IMR-90 (cell line): ENCODE measurements around the gene PPP1R9B. TPM values are rescaled to one million over a fixed set of nuclear protein-coding genes. Genes with fewer than 3 reads are reported as not detected.
A peak's percentile ranks its signal among the peaks of the same experiment; 100 is the strongest.

Source experiments
- ATAC-seq: fragments of 200-7000 bp; cut with Tn5 transposase; 2 replicates; pipeline ENCODE4 v1.9.1; 2020; ENCODE audit warnings: low read depth, mild to moderate bottlenecking, moderate library complexity
- BruUV-seq: library from RNA; stranded (reverse); fragments of 400-500 nt; replicated peaks from 2 replicates; lab custom pipeline; 2021; lab: Mats Ljungman, UMichigan
- CTCF ChIA-PET: fragments of 300-600 bp; formaldehyde crosslinking; extraction: SDS; loops from one replicate; lab custom pipeline; 2021; ENCODE audit warnings: antibody characterized with exemption; lab: Yijun Ruan, JAX
- POLR2A ChIA-PET: fragments of 300-600 bp; sonication (Branson Sonifier 250); formaldehyde crosslinking; loops from one replicate; lab custom pipeline; 2022; ENCODE audit warnings: antibody characterized with exemption; ENCODE audit not compliant: unreplicated experiment; lab: Charles Lee
- DNase-seq: peaks from one replicate; pipeline ENCODE4 v3.0.0; 2013
- H2AFZ ChIP-seq: replicated peaks from 2 replicates; pipeline ENCODE3; 2013; ENCODE audit warnings: low read length, mild to moderate bottlenecking; ENCODE audit not compliant: poor library complexity
- H2AK5ac ChIP-seq: 2 replicates; pipeline ENCODE4 v1.6.1; 2013; ENCODE audit warnings: low read depth, low read length, inconsistent platforms
- H2AK9ac ChIP-seq: replicated peaks from 2 replicates; pipeline ENCODE3; 2013; ENCODE audit warnings: mild to moderate bottlenecking, low read depth, low read length, moderate library complexity; ENCODE audit not compliant: poor library complexity
- H2BK120ac ChIP-seq: 2 replicates; pipeline ENCODE4 v1.6.1; 2013; ENCODE audit warnings: low read depth, low read length, inconsistent platforms
- H2BK15ac ChIP-seq: 3 replicates; pipeline ENCODE4 v1.6.1; 2013; ENCODE audit warnings: low read depth, low read length, inconsistent platforms
- H2BK20ac ChIP-seq: 2 replicates; pipeline ENCODE4 v1.6.1; 2013; ENCODE audit warnings: low read depth, mild to moderate bottlenecking, inconsistent platforms, low read length, moderate library complexity
- H2BK5ac ChIP-seq: 2 replicates; pipeline ENCODE4 v1.6.1; 2013; ENCODE audit warnings: mild to moderate bottlenecking, low read depth, low read length, inconsistent platforms; ENCODE audit not compliant: poor library complexity, severe bottlenecking
- H3K14ac ChIP-seq: replicated peaks from 2 replicates; pipeline ENCODE4 v1.6.1; 2013; ENCODE audit warnings: low read depth, low read length, inconsistent platforms
- H3K18ac ChIP-seq: 2 replicates; pipeline ENCODE4 v1.6.1; 2013; ENCODE audit warnings: low read depth, low read length, control low read depth
- H3K23ac ChIP-seq: 2 replicates; pipeline ENCODE4 v1.6.1; 2013; ENCODE audit warnings: low read depth, low read length, inconsistent platforms
- H3K27ac ChIP-seq: 2 replicates; pipeline ENCODE4 v1.5.1; 2013; ENCODE audit warnings: mild to moderate bottlenecking, control low read depth, low read length; ENCODE audit not compliant: insufficient read depth
- H3K27me3 ChIP-seq: 2 replicates; pipeline ENCODE4 v1.6.1; 2013; ENCODE audit warnings: low read length; ENCODE audit not compliant: control insufficient read depth, insufficient read depth
- H3K36me3 ChIP-seq: 2 replicates; pipeline ENCODE4 v1.6.1; 2013; ENCODE audit warnings: low read length, mixed read lengths; ENCODE audit not compliant: control insufficient read depth, insufficient read depth
- H3K4ac ChIP-seq: 2 replicates; pipeline ENCODE4 v1.6.1; 2013; ENCODE audit warnings: low read depth, low read length, inconsistent platforms
- H3K4me1 ChIP-seq: 2 replicates; pipeline ENCODE4 v1.6.1; 2013; ENCODE audit warnings: low read length, mixed read lengths; ENCODE audit not compliant: control insufficient read depth, insufficient read depth
- H3K4me2 ChIP-seq: 2 replicates; pipeline ENCODE4 v1.6.1; 2013; ENCODE audit warnings: low read depth, mild to moderate bottlenecking, control low read depth, low read length, moderate library complexity
- H3K4me3 ChIP-seq: 2 replicates; pipeline ENCODE4 v1.5.1; 2013; ENCODE audit warnings: low read depth, mild to moderate bottlenecking, control low read depth, low read length, moderate library complexity; ENCODE audit not compliant: insufficient read depth
- H3K56ac ChIP-seq: 2 replicates; pipeline ENCODE4 v1.6.1; 2013; ENCODE audit warnings: low read length, inconsistent platforms; ENCODE audit not compliant: insufficient read depth; ENCODE audit errors: extremely low read depth
- H3K79me1 ChIP-seq, 2 experiments: 2 replicates each; pipeline ENCODE4 v1.6.1; 2013; ENCODE audit warnings: low read length in 2 of 2, inconsistent platforms in 1 of 2, low read depth in 1 of 2
- H3K9ac ChIP-seq: 2 replicates; pipeline ENCODE4 v1.6.1; 2013; ENCODE audit warnings: low read depth, low read length, control low read depth
- H3K9me1 ChIP-seq: 2 replicates; pipeline ENCODE4 v1.6.1; 2013; ENCODE audit warnings: low read length, inconsistent platforms; ENCODE audit not compliant: insufficient read depth
- H3K9me3 ChIP-seq: 2 replicates; pipeline ENCODE4 v1.6.1; 2013; ENCODE audit warnings: low read length; ENCODE audit not compliant: control insufficient read depth, insufficient read depth
- H4K20me1 ChIP-seq: 2 replicates; pipeline ENCODE4 v1.6.1; 2013; ENCODE audit warnings: low read length, inconsistent platforms; ENCODE audit not compliant: insufficient read depth
- H4K5ac ChIP-seq: 2 replicates; pipeline ENCODE4 v1.6.1; 2013; ENCODE audit warnings: mild to moderate bottlenecking, low read depth, low read length, control low read depth
- H4K8ac ChIP-seq, 2 experiments: 2 replicates each; pipeline ENCODE4 v1.6.1; 2013; ENCODE audit warnings: low read depth in 2 of 2, low read length in 2 of 2, control low read depth in 1 of 2, inconsistent platforms in 1 of 2
- H4K91ac ChIP-seq: 2 replicates; pipeline ENCODE4 v1.6.1; 2013; ENCODE audit warnings: low read depth, low read length, inconsistent platforms; ENCODE audit not compliant: insufficient read depth
- CEBPB ChIP-seq: IDR thresholded peaks from 2 replicates; pipeline ENCODE4 v1.6.1; 2012; ENCODE audit warnings: low read depth, low read length, improper control_type of control experiment
- CHD1 ChIP-seq: IDR thresholded peaks from 2 replicates; pipeline ENCODE4 v1.6.1; 2012; ENCODE audit warnings: low read depth, low read length, improper control_type of control experiment
- FOS ChIP-seq: fragments of 150-350 bp; IDR thresholded peaks from 2 replicates; pipeline ENCODE4 v1.6.1; 2016; ENCODE audit warnings: low read depth, low read length
- MAFK ChIP-seq: IDR thresholded peaks from 2 replicates; pipeline ENCODE4 v1.6.1; 2012; ENCODE audit warnings: low read depth, low read length, improper control_type of control experiment
- MAZ ChIP-seq: IDR thresholded peaks from 2 replicates; pipeline ENCODE4 v1.6.1; 2012; ENCODE audit warnings: low read depth, mild to moderate bottlenecking, low read length, improper control_type of control experiment, moderate library complexity, borderline replicate concordance
- NFE2L2 ChIP-seq: fragments of 150-350 bp; IDR thresholded peaks from 2 replicates; pipeline ENCODE4 v1.6.1; 2016; ENCODE audit warnings: low read depth, mild to moderate bottlenecking, low read length
- POLR2A ChIP-seq: IDR thresholded peaks from 2 replicates; pipeline ENCODE4 v1.6.1; 2012; ENCODE audit warnings: mild to moderate bottlenecking, low read depth, low read length
- RAD21 ChIP-seq: IDR thresholded peaks from 2 replicates; pipeline ENCODE4 v1.6.1; 2012; ENCODE audit warnings: low read length, improper control_type of control experiment
- RCOR1 ChIP-seq: IDR thresholded peaks from 2 replicates; pipeline ENCODE4 v1.6.1; 2012; ENCODE audit warnings: mild to moderate bottlenecking, low read length, improper control_type of control experiment; ENCODE audit not compliant: insufficient replicate concordance
- RFX5 ChIP-seq: IDR thresholded peaks from 2 replicates; pipeline ENCODE4 v1.8.0; 2012; ENCODE audit warnings: low read depth, mild to moderate bottlenecking, low read length, moderate library complexity
- SMC3 ChIP-seq: fragments of 150-350 bp; IDR thresholded peaks from 2 replicates; pipeline ENCODE4 v1.6.1; 2016; ENCODE audit warnings: low read depth, mild to moderate bottlenecking, antibody characterized with exemption, low read length, moderate library complexity
- WGBS, 2 experiments: methylation state at CpG; one replicate each; pipeline versions ENCODE4 v1.1.5 to v1.1.7; 2013; ENCODE audit warnings: missing lambda C conversion rate in 2 of 2; ENCODE audit not compliant: insufficient read length in 1 of 2; ENCODE audit errors: extremely low coverage in 2 of 2; 5-methylcytosine and 5-hydroxymethylcytosine counted together
- dilution Hi-C: fragments of 300-500 bp; cut with HindIII; formaldehyde crosslinking; loops from one replicate; pipeline ENCODE4 v1.14.3; 2018; ENCODE audit warnings: low sequenced_read_pairs; ENCODE audit not compliant: unreplicated experiment
- in situ Hi-C: fragments of 300-500 bp; cut with MboI; formaldehyde crosslinking; loops from 3 replicates; pipeline ENCODE4 v1.14.3; 2019; ENCODE audit warnings: low sequenced_read_pairs, inconsistent platforms, mixed read lengths
- intact Hi-C: fragments of 100-400 bp; cut with micrococcal nuclease; formaldehyde crosslinking; loops from 2 replicates; pipeline ENCODE4 v1.10.0; 2022
- polyA plus RNA-seq, 3 experiments: library from polyadenylated mRNA; depleted of rRNA; stranded (reverse); fragments of >200 nt; gene quantifications; 2 replicates each; pipeline ENCODE4 v1.2.3, GENCODE V29; 2012; ENCODE audit warnings: low replicate concordance in 1 of 3
- total RNA-seq: library from RNA; depleted of rRNA; stranded (reverse); fragments of >200 nt; gene quantifications from 2 replicates; pipeline ENCODE4 v1.2.3, GENCODE V29; 2012
- TF ChIP-seq, protein P1 (sequence below): fragments of 150-350 bp; IDR thresholded peaks from 2 replicates; pipeline ENCODE4 v1.6.1; 2017; ENCODE audit warnings: mild to moderate bottlenecking, antibody characterized with exemption, low read length, low read depth
- TF ChIP-seq, protein P2 (sequence below): conservative IDR thresholded peaks from 2 replicates; pipeline ENCODE4 v1.5.1; 2012; ENCODE audit warnings: mild to moderate bottlenecking, low read depth, low read length, improper control_type of control experiment
- TF ChIP-seq, protein P3 (sequence below): fragments of 150-350 bp; IDR thresholded peaks from 2 replicates; pipeline ENCODE4 v1.6.1; 2016; ENCODE audit warnings: low read depth, mild to moderate bottlenecking, low read length, moderate library complexity, borderline replicate concordance

The PPP1R9B gene
- total and polyA plus RNA-seq, 2 of the 4 experiments (the other 2 are of a cell fraction): 23.0 to 28.0 TPM

DNA sequence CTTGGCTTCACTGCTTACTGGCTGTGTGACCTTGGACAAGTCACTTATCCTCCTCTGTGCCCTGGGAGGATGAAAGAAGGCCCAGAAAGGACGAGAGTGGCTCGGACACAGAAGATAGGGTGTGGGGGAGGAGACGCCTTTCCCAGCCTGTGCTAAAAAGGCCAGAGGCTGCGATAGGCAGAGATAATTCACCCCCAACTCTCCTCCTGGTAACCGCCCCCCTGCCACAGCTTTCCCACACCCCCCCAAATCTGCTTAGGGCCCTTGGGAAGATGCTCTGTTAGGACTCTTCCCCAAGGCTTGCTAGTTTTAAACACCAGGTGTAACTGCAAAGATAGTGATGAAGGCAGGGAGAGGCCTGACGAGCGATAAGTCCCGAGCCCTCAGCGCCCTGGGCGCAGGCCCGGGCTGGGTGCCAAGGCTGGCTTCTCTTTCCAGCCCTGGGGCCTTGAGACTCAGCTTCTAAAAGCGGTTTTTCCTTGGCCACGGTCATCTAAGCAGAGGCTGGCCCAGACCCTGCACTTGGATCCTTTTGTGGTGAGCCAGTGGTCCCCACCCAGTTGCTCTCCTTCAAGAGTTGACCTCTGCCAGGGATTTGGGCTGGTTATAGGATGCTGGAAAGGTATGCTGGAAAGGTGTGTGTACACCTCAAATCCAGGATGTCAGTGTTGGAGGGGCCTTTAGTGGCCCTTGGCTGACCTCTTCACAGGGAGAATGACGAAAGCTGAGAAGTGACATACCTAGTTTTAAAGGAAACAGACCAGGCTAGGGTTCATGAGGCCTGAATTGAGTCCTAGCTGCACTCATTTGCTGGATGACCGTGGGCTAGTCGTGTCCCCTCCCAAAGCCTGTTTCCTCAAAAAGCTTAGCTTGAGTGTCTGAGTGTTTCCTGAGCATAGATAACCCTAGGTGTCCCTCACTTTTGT, 3.4 kb upstream of the PPP1R9B start:
- H3K36me3 ChIP-seq: no peaks in the 10 kb centered on the region
- no peak for DNase-seq
- no peak for ATAC-seq
- no peak overlapping the region for H4K5ac ChIP-seq
- ChIA-PET POLR2A (no interaction called here), CTCF (no interaction called here)
- peaks cover 0 to 26% of the 10 kb centered on the region in 2 experiments; a peak in 2 of 4 replicates for H3K79me1 ChIP-seq
- H3K9me1 ChIP-seq: peaks cover 4% of the 10 kb centered on the region; the same call in 1 of the 2 replicates
- no peaks in the 10 kb centered on the region for H3K27me3 ChIP-seq
- H4K8ac ChIP-seq: no peak overlapping the region
- BruUV-seq: no TSS peak
- H3K18ac ChIP-seq: no peak overlapping the region
- H3K9me3 ChIP-seq: no peaks in the 10 kb centered on the region
- H3K4ac ChIP-seq: peak overlapping the region; percentile 43; the same call in 1 of the 2 replicates
- H3K4me3 ChIP-seq: no peak overlapping the region
- H3K27ac ChIP-seq: no peak overlapping the region
- in situ Hi-C loops: no loop called here
- H3K4me1 ChIP-seq: peaks cover 9% of the 10 kb centered on the region
- H2AK5ac ChIP-seq: peak overlapping the region; percentile 20; the same call in 1 of the 2 replicates
- dilution Hi-C loops: no loop called here
- 85% methylated on average over 5 of the region's 16 CpGs; no CpG with 5 or more reads in 1 of the 2 experiments for WGBS, 2 experiments
- H4K20me1 ChIP-seq: peaks cover 4% of the 10 kb centered on the region
- H3K14ac ChIP-seq: no peak overlapping the region
- H2BK5ac ChIP-seq: no peak overlapping the region
- H3K4me2 ChIP-seq: no peak overlapping the region
- H3K23ac ChIP-seq: peak overlapping the region; percentile 11; the same call in 1 of the 2 replicates
- H2BK120ac ChIP-seq: no peak overlapping the region
- intact Hi-C loops: no loop called here
- H4K91ac ChIP-seq: no peak overlapping the region
- H3K56ac ChIP-seq: no peak overlapping the region; the same call in 1 of the 2 replicates
- peak overlapping the region; percentile 18; the same call in 1 of the 2 replicates for H2BK20ac ChIP-seq
- H3K9ac ChIP-seq: no peak overlapping the region
- 0 out of 3 replicates have a peak overlapping the region, but pooled peaks have one; percentile 10 for H2BK15ac ChIP-seq
- no peak overlapping the region for H2AK9ac ChIP-seq
- no peak overlapping the region for H2AFZ ChIP-seq
- TF ChIP-seq POLR2A (no peak), MAFK (no peak), SMC3 (no peak), MAZ (no peak), NFE2L2 (no peak), CHD1 (no peak), RAD21 (no peak), CEBPB (no peak), RCOR1 (no peak), FOS (no peak), RFX5 (no peak)
- TF ChIP-seq, protein P1, sequence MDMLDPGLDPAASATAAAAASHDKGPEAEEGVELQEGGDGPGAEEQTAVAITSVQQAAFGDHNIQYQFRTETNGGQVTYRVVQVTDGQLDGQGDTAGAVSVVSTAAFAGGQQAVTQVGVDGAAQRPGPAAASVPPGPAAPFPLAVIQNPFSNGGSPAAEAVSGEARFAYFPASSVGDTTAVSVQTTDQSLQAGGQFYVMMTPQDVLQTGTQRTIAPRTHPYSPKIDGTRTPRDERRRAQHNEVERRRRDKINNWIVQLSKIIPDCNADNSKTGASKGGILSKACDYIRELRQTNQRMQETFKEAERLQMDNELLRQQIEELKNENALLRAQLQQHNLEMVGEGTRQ: no peak
- TF ChIP-seq, protein P2, sequence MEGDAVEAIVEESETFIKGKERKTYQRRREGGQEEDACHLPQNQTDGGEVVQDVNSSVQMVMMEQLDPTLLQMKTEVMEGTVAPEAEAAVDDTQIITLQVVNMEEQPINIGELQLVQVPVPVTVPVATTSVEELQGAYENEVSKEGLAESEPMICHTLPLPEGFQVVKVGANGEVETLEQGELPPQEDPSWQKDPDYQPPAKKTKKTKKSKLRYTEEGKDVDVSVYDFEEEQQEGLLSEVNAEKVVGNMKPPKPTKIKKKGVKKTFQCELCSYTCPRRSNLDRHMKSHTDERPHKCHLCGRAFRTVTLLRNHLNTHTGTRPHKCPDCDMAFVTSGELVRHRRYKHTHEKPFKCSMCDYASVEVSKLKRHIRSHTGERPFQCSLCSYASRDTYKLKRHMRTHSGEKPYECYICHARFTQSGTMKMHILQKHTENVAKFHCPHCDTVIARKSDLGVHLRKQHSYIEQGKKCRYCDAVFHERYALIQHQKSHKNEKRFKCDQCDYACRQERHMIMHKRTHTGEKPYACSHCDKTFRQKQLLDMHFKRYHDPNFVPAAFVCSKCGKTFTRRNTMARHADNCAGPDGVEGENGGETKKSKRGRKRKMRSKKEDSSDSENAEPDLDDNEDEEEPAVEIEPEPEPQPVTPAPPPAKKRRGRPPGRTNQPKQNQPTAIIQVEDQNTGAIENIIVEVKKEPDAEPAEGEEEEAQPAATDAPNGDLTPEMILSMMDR: no peak
- TF ChIP-seq, protein P3, sequence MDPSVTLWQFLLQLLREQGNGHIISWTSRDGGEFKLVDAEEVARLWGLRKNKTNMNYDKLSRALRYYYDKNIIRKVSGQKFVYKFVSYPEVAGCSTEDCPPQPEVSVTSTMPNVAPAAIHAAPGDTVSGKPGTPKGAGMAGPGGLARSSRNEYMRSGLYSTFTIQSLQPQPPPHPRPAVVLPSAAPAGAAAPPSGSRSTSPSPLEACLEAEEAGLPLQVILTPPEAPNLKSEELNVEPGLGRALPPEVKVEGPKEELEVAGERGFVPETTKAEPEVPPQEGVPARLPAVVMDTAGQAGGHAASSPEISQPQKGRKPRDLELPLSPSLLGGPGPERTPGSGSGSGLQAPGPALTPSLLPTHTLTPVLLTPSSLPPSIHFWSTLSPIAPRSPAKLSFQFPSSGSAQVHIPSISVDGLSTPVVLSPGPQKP: no peak
